MM.1S (cell line): Measurements from ENCODE around the gene JMJD6.

ENCODE experiments used
- CTCF ChIP-seq: fragments of 300-600 bp; sonication (generic); IDR thresholded peaks from 2 replicates; pipeline ENCODE4 v1.5.1; 2016; ENCODE audit warnings: antibody characterized with exemption, low read length, mixed read lengths
- EZH2 ChIP-seq: fragments of 300-600 bp; sonication (generic); optimal IDR thresholded peaks from 2 replicates; pipeline ENCODE3; 2017; ENCODE audit warnings: low read depth, mild to moderate bottlenecking, antibody characterized with exemption, low read length, mixed read lengths
- EZH2phosphoT487 ChIP-seq: fragments of 300-600 bp; sonication (generic); IDR thresholded peaks from 2 replicates; pipeline ENCODE4 v1.6.1; 2018; ENCODE audit warnings: antibody characterized with exemption, low read length

- no peak for TF ChIP-seq CTCF
- no peak for TF ChIP-seq EZH2
- no peak for TF ChIP-seq EZH2phosphoT487
These were observed 44.1 kb downstream of the JMJD6 start for GRCh38 chr17:76682296-76682695.
